Left forelimb (tissue), 1 donor: ENCODE measurements around the gene NAMPT.
"Not testable (repeated sequence)": the region's sequence is repeated elsewhere in the genome, so short reads cannot be mapped to it uniquely, and the experiment has no call there.

Source experiments
- DNase-seq: peaks from one replicate; pipeline ENCODE4 v3.0.0-alpha.2; 2018; ENCODE audit warnings: low spot score

NAMPT gene

DNA sequence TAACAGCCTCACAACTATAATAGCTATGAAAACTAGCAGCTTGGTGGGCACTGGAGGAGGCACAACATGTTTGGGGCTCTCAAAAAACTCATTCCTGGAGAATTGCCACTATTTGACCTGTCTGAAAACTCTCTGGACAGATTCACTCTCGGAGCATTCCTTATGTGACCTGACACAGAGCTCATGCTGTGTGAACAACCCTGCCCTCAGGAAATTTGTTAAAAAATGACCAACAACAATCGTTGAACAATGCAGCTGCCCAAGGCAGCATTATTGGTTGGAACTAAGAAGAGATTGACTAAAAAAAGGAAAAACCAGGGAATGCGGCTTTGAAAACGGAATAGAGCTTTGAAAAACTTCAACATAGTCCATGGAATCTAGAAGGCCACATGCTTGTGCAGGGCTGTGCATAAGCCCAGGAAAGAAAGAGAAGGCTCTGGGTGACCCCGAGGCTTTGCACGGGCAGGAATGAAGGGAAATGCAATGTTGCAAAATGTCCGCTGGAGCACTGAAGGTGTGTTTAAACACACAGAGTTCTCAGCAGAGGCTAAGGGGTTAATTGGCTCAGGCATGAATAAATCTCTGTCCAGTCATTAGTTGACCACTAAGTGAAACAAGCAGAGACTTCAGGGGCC is 52.8 kb downstream of the NAMPT start:
- no peak for DNase-seq

DNA sequence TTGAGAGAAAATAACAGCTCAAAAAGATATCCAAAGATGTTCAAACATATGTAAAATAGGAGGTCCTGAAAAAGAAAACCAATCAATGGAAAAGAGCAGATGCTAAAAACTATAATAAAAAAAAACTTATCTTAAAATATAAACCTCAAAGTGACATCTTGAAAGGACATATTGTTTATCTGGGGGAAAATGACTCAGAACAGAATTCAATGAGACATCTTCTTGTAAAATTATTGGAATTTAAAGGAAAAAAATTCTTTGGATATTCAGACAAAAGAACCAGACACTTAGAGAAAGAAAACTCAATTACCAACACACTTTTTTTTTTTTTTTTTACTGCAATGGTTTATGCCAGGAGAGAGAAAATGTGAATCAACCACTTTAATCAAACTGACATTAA is 58.9 kb downstream of the NAMPT start:
- no peak for DNase-seq

DNA sequence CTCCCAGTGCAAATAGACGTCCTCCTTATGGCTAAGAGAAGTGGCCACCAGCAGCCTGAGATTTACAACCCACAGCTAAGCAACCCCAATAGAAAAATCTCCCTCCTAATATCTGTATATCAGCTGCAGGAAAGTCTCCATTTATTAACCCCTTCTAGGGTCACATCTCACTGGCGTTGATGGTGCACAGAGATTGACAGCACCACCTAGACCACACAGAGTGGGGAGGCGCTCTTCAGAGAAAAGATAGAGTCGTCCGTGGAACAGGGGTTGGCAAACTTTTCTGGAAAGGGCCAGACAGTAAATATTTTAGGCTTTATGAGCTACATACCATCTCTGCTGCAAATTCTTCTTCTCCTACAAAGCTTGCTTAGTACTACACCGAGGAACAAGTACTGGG is 60.0 kb downstream of the NAMPT start:
- no peak for DNase-seq

DNA sequence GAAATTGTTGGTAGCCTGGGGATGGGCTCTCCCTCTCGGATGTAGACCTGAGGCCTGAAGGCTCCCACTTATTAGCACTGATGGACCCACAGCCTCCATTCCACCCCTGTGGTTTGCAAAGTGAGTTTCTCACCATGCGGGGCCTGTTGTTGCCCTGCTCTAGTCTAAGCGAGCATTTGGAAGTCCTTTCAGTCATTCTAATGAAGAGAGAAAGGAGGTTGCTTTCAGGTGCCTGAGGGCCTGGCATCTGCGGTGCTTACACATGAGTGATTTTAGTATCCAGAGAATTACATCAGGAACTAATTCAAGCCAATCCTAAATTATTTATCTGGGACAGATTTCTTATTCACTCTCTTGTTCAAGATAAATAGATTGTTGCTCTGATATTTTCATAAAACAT is 61.6 kb downstream of the NAMPT start:
- no peak for DNase-seq

DNA sequence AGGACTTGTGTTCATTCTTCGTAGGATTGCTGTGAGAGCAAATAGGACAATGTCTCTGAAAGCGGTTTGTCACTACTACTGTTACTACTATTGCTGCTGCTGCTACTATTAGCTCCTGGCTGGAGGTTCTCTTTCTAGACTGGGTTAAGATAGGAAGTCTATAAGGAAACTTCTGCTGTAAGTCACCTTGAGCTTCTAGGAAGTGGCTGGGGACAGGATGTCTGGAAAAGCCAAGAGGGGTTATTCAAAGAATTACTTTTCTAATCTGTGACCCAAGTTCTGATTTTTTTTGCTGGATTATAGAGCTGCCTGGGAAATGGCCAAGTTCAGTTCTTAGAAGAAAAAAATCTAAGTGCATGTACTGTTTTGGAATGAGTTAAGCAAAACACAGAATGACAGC is 62.2 kb downstream of the NAMPT start:
- DNase-seq = no peak

DNA sequence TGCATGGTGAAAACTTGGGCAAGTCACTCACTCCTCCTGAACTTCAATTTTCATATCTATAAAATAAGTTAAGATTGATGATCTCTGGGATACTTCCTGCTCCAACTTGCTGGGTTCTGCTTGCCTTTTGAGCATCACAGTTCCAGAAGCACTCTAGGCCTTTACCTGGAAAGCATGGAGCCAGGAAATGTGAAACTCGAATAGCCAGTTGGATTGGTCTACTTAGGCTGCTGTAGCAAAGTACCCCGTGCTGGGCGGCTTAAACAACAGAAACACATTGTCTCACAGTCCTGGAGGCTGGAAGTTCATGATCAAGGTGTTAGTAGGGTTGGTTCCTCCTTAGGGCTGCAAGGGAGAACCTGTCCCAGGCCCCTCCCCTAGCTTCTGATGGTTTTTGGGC is 64.5 kb downstream of the NAMPT start:
- DNase-seq = no peak

DNA sequence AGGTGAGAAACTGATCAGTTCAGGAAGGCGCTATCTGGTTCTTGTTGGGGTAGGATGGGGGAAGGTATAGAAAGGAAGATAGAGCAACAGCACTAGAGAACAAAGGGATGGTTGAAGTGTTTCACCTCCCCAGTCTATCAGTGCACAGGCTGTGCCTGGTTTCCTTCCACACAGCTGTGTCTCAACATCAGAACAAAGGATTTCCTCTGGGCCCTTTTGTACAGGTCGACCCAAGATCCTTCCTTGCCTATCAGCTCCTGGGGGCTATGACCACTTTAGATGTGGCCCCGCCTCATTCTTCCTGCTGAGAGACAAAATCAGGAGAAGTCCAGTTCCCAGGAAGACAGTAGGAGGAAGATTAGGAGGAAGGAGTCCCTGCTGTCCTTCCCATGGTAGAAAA is 65.6 kb downstream of the NAMPT start:
- no peak for DNase-seq

DNA sequence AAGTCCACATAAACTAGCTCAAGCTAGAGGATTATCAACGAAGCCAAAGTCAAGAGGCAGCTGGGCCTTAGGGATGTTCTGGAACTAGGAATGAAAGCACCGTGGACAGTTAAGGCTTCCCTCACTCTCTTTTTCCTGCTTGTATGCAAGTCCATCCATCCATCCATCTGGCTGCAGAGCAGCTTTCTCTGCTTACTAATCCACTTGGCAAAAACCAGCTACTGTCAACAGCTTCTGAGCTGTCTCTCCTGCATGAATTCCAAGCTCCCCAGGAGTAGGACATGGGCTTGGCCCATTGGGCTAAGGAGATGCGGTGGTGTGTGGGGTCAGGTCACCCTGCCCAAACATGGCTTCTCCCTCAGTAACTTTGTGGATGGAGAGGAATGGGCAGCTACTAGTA is 66.2 kb downstream of the NAMPT start:
- DNase-seq = no peak

DNA sequence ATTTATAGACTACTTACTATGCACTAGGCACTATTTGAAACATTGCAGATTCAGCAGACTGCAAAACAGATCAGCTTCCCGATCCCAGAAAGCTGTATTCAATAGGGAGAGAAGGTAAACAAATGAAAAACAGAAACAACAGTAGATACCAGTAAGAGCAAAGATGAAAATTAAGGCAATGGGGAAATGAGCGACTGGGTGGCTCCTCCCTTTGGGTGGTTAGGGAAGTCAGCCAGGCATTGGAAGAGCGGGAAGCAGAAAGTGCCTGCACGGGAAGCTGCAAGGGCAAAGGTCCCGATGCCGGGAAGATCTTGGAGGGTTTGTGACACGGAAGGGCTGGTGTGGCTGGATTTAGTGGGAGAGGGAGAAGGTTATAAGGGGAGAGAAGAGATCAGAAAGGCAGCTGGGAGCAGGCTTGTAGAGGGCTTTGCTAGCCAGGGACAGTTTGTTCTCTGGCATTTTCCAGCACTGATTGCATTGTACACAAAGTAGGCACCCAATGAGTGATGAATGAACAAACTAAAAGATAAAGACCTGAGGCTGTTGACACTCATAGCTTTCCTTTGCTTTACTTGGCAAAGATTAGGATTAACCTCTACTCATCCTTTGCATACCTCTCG is 67.8 kb downstream of the NAMPT start:
- DNase-seq = no peak

DNA sequence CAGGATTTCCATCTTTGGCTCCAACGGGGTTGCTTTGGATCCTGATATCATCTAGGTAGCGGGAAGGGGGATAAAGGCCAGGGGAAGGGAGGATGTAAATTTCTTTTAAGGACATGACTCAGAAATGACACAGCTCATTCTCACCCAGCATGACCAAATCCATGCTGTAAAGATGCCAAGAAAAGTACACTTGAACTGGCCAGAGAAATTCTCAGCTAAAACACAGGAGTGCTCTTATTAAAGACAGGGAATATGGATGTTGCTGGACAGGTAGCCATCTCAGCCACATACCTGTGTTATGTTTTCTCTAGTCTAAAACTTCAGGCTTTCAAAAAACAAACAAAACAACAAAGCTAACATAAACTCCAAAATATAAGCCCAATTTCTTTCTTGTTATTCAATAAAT is 68.3 kb downstream of the NAMPT start:
- no peak for DNase-seq

DNA sequence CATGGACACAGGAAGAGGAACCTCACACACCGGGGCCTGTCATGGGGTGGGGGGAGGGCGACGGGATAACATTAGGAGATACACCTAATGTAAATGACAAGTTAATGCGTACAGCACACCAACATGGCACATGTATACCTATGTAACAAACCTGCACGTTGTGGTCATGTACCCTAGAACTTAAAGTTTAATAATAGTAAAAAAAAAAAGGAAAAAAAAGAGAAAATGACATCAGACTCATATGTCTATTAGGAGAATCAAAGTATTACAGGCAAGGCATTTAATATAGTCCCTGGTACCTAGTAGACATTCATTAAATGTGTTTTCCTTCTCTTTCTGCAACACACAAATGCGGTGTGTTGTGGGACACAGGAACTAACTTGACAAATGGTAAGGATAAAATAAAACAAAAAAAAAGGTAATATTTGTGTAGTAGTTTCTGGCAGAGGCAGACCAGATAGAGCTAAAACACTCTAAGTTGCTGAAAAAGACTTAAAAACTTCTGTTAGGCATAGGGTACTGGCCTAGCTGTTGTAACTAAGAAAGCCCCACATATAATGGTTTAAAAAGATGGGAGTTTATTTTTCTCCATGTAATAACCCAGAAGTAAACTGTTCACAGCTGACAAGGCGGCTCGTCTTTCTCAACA is 68.8 kb downstream of the NAMPT start:
- no peak for DNase-seq

DNA sequence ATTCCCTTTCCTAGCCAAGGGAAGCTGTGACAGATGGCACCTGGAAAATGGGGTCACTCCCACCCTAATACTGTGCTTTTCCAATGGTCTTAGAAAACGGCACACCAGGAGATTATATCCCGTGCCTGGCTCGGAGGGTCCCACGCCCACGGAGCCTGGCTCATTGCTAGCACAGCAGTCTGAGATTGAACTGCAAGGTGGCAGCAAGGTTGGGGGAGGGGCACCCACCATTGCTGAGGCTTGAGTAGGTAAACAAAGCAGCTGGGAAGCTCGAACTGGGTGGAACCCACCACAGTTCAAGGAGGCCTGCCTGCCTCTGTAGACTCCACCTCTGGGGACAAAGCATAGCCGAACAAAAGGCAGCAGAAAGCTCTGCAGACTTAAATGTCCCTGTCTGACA is 75.8 kb downstream of the NAMPT start:
- DNase-seq = not testable (repeated sequence)

DNA sequence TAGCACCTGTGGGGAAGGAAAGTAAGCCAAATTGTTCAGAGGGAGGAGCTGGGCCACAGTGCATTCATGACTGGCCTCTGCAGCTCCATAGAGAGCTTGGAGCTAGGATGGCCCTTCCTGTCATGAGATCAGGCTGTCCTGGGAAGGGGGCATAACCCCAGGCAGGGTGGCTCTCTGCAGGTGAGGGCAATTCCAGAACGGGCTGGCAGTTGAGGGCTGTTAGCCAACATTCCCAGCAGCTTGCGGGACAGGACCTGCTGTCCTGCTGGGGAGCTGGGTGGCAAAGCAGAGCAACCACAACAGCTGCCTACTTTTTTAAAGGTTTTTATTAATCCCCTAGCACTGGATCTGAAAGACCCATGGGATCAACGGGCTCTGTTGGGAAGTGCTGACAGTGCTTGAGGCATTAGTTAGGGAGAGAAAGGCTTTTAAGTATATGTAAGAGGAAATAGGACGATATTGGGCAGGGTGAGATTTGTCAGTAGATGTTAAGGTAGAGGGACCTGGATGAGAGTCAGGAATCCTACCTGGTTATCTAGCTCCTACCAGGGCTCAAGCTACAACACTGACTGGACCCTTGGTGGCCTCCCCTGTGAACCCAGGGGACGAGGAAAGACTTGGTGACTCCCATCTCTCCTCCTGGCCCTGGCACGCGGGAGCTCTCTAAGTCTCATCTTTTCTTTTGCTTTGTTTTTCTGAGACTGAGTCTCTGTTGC is 77.8 kb downstream of the NAMPT start:
- DNase-seq = no peak

DNA sequence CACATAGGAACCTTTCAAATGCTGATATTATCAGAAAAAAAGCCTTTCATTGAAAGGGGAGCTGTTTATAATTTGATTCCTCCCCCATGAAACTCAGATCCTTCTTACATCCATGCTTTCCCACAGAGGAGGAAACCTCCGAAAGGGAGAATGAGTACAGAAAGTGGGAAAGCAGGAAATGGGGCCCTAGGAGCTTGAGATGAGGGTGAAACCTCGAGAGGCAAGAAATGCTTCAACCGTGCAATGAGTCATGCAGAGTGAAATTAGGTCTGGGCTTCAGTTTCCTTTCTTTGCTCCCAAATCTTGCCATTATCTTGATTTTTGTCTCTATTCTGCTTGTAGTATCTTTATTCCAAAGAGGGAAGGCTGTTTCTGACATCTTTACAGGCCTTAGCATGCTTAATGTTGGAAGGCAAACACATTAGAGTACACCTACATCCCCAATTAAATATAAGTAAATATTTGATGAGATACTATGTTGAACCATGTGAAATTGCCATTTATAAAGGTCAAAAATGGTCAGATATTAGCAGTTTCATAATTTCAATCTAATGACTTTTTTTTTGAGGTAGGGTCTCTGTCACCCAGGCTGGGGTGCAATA is 79.1 kb downstream of the NAMPT start:
- no peak for DNase-seq

DNA sequence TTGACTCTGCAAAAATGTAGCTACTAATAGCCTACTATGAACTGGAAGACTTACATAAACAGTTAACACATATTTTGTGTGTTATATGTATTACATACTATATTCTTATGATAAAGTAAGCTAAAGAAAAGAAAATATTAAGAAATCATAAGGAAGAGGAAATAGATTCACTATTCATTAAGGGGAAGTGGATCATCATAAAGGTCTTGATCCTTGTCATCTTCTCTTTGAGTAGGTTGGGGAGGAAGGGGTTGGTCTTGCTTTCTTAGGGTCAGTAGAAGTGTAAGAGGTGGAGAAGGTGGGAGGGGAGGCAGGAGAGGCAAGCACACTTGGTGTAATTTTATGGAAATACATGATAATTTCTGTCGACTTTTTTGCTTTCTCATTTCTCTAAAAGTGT is 81.3 kb downstream of the NAMPT start:
- no peak for DNase-seq

DNA sequence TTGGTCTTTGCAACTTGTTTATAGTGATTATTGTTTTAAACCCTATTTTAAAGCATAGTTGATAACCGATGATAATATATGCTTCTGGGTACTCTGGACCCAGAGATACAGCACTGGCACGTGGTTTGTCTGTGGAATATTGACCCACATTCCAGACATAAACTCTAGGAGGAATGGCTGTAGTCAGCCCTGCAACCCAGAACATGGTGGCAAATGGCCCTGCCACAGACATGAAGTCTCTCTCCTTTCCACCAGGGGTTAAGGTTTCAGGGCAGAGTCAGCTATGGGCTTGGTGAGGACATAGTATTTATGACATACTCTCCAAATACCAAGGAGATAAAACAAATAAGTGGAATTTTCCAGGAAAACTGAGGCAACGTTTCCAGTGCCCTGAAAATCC is 83.6 kb downstream of the NAMPT start:
- DNase-seq = no peak

DNA sequence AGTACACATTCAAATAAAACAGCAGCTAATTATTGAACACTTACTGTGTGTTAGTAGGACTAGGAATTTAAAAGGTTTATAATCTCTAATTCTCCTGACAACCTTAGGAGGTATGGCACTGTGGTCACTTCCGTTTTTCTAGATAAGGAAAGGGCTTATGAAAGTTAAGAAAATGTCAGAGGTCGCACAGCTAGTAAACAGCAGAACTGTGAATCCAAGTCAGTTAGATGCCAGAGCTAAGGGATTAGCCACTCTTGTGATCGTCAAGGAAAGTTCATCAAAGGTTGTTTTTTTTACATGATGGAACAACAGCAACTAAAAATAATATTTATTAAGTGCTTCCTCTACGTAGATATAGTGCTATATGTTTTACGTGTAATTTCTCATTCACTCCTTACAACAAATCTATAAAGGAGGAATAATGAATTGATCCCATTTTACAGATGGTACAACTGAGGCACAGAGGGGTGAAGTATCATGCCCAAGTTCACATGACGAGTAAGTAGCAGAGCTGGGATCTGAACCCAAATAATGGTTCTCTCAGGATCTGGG is 84.9 kb downstream of the NAMPT start:
- no peak for DNase-seq

DNA sequence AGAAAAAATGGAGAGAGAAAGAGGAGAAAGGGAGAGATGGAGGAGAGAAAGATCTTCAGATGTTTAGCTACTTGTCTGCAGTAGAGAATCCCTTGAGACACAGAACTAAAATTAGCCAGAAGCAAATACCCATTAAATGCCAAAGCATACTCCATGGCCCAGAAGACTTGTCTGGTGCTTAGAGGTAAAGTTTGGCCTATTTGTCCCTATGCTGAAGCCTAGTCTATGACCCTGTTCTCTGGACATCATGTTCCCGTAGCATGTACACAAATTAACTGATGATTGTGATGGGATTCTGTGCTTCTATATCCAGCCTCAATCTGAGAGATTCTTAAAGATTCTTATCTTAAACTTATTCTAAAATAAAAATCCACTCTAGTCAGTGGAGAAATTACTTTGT is 85.8 kb downstream of the NAMPT start:
- DNase-seq = no peak
